Stimulated activated CD4-positive, alpha-beta T cell treated with anti-CD3 and anti-CD28 coated beads, Interleukin-4, amount 100 ng/mL, for 1 hour (primary cell): ENCODE results near the gene ACE.

ENCODE experiments used
- DNase-seq: peaks from one replicate; pipeline ENCODE4 v3.0.0-alpha.2; 2020

Gene ACE

GRCh38 chr17:63538693-63539595 is 62.1 kb downstream of the ACE start:
- DNase-seq, result no peak

GRCh38 chr17:63540590-63540989 is 63.7 kb downstream of the ACE start:
- DNase-seq, result no peak

- DNase-seq, result no peak
These were observed 65.3 kb downstream of the ACE start for GRCh38 chr17:63542218-63542545.

GRCh38 chr17:63542942-63543821 is 66.3 kb downstream of the ACE start:
- DNase-seq, result no peak

GRCh38 chr17:63543822-63544420 is 67.1 kb downstream of the ACE start:
- DNase-seq, result no peak

GRCh38 chr17:63544467-63545301 is 67.8 kb downstream of the ACE start:
- DNase-seq, result no peak

- DNase-seq, result no peak
These were observed 69.6 kb downstream of the ACE start for GRCh38 chr17:63546308-63547082.

- DNase-seq, result no peak
These were observed 70.2 kb downstream of the ACE start for GRCh38 chr17:63547083-63547523.
